ENCODE results near the gene CPT1B. TPM values are rescaled to one million over a fixed set of nuclear protein-coding genes. Genes with fewer than 3 reads are reported as not detected.
"Not testable (repeated sequence)": the region's sequence is repeated elsewhere in the genome, so short reads cannot be mapped to it uniquely, and the experiment has no call there.

The CPT1B gene
- polyA plus RNA-seq, 1 donor from 2014 or later, result 72.4 TPM

DNA sequence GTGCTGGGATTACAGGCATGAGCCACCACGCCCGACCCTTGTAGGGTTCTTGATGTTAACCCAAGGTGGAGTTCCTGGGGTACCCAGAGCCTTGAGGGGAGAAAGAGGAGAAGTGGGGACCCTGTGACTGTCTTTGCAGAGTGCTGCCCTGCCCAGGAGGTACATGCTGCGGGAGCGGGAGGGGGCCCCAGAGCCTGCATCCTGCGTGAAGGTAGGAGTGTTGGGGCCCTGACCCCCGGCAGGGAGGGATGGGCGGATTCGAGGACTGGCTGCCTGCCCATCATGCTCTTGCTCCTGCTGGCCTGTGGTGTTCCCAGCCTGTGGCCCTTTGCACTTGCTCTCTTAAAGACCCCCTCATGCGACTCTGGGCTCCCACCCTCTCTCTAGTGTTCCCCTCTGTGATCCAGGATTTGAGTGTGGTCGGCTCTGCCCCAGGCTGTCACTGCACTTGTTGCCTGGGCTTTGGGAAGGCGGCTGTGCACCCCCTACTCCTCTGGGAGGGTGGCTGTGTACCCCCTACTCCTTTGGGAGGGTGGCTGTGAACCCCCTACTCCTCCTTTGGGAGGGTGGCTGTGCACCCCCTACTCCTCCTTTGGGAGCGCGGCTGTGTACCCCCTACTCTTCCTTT lies 57.3 kb downstream of the CPT1B start:
- H3F3A ChIP-seq (ENCODE audit: insufficient read depth, low read length, poor library complexity, severe bottlenecking), result no peaks in the 10 kb centered on the region

DNA sequence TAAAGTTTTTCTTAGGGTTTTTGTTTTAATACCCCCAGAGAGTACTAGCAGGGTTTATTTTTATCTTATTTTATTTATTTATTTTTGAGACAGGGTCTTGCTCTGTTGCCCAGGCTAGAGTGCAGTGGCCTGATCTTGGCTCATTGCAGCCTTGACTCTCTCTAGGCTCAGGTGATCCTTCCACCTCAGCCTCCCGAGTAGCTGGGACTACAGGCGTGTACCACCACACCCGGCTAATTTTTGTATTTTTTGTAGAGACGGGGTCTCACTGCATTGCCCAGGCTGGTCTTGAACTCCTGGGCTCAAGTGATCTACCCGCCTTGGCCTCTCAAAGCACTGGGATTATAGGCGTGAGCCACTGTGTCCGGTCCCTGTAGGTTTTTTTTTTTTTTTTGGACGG lies 58.0 kb downstream of the CPT1B start:
- not testable (repeated sequence) for H3K79me2 ChIP-seq (replicated peaks; ENCODE audit: insufficient read depth, low read length); H3K9me3 ChIP-seq (ENCODE audit: low read length); H3K4me3 ChIP-seq (ENCODE audit: low read length); H3K27me3 ChIP-seq (ENCODE audit: insufficient read depth, low read depth, low read length); H3K9ac ChIP-seq (ENCODE audit: low read length); H3K9me2 ChIP-seq (ENCODE audit: insufficient read depth, low read length); H4K20me1 ChIP-seq (ENCODE audit: insufficient read depth); H2AFZ ChIP-seq (ENCODE audit: low read depth, low read length); H3F3A ChIP-seq (ENCODE audit: insufficient read depth, low read length, poor library complexity, severe bottlenecking); H3K4me2 ChIP-seq (ENCODE audit: low read length); H3K36me3 ChIP-seq (ENCODE audit: insufficient read depth, low read length); H3K27ac ChIP-seq (ENCODE audit: low read length)

More for the DNA sequence above, 57.3 kb downstream of the CPT1B start:
- Histone ChIP-seq H2AFZ (ENCODE audit: low read depth, low read length) (no peak overlapping the region), H3K4me3 (ENCODE audit: low read length) (no peak overlapping the region), H3K27me3 (ENCODE audit: insufficient read depth, low read depth, low read length) (no peaks in the 10 kb centered on the region), H3K27ac (ENCODE audit: low read length) (no peak overlapping the region), H3K9ac (ENCODE audit: low read length) (no peak overlapping the region), H3K4me2 (ENCODE audit: low read length) (no peak overlapping the region), H3K9me2 (ENCODE audit: insufficient read depth, low read length) (no peaks in the 10 kb centered on the region), H4K20me1 (ENCODE audit: insufficient read depth) (no peaks in the 10 kb centered on the region), H3K79me2 (replicated peaks; ENCODE audit: insufficient read depth, low read length) (no peaks in the 10 kb centered on the region), H3K9me3 (ENCODE audit: low read length) (no peaks in the 10 kb centered on the region), H3K36me3 (ENCODE audit: insufficient read depth, low read length) (no peaks in the 10 kb centered on the region)
- TF ChIP-seq RAD21 (conservative IDR thresholded peaks at IDR 0.05) (no peak), MXI1 (conservative IDR thresholded peaks at IDR 0.05; ENCODE audit: poor library complexity, severe bottlenecking) (no peak), TAF1 (IDR thresholded peaks at IDR 0.05; ENCODE audit: low read depth) (no peak), EP300 (conservative IDR thresholded peaks at IDR 0.05; ENCODE audit: poor library complexity, severe bottlenecking) (no peak), EZH2 (IDR thresholded peaks at IDR 0.05; ENCODE audit: borderline replicate concordance, insufficient read depth, low read length, poor library complexity, severe bottlenecking) (no peak), POLR2AphosphoS5 (IDR thresholded peaks at IDR 0.05) (no peak), SMC3 (conservative IDR thresholded peaks at IDR 0.05; ENCODE audit: poor library complexity) (no peak)
- TF ChIP-seq, protein P1, sequence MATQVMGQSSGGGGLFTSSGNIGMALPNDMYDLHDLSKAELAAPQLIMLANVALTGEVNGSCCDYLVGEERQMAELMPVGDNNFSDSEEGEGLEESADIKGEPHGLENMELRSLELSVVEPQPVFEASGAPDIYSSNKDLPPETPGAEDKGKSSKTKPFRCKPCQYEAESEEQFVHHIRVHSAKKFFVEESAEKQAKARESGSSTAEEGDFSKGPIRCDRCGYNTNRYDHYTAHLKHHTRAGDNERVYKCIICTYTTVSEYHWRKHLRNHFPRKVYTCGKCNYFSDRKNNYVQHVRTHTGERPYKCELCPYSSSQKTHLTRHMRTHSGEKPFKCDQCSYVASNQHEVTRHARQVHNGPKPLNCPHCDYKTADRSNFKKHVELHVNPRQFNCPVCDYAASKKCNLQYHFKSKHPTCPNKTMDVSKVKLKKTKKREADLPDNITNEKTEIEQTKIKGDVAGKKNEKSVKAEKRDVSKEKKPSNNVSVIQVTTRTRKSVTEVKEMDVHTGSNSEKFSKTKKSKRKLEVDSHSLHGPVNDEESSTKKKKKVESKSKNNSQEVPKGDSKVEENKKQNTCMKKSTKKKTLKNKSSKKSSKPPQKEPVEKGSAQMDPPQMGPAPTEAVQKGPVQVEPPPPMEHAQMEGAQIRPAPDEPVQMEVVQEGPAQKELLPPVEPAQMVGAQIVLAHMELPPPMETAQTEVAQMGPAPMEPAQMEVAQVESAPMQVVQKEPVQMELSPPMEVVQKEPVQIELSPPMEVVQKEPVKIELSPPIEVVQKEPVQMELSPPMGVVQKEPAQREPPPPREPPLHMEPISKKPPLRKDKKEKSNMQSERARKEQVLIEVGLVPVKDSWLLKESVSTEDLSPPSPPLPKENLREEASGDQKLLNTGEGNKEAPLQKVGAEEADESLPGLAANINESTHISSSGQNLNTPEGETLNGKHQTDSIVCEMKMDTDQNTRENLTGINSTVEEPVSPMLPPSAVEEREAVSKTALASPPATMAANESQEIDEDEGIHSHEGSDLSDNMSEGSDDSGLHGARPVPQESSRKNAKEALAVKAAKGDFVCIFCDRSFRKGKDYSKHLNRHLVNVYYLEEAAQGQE (IDR thresholded peaks at IDR 0.05; ENCODE audit: borderline replicate concordance), result no peak

DNA sequence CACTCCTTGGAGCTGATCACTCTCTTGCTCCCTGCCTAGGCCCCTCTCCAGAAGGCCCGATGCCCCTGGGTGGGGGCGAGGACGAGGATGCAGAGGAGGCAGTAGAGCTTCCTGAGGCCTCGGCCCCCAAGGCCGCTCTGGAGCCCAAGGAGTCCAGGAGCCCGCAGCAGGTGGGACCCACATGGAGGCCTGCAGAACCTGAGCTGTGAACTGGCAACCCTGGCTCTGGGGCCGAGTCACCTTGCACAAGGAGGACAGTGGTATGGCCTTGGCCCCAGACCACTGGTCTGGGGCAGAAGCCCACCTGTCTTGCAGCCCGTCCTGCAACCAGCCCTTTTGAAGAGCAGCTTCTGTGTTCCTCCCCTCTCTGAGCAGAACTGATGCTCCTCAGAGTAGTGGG lies 59.1 kb downstream of the CPT1B start:
- no peaks in the 10 kb centered on the region for H3K36me3 ChIP-seq (ENCODE audit: insufficient read depth, low read length)
- TF ChIP-seq TAF1 (IDR thresholded peaks at IDR 0.05; ENCODE audit: low read depth) (no peak), EP300 (conservative IDR thresholded peaks at IDR 0.05; ENCODE audit: poor library complexity, severe bottlenecking) (no peak), RAD21 (conservative IDR thresholded peaks at IDR 0.05) (no peak), EZH2 (IDR thresholded peaks at IDR 0.05; ENCODE audit: borderline replicate concordance, insufficient read depth, low read length, poor library complexity, severe bottlenecking) (no peak), SMC3 (conservative IDR thresholded peaks at IDR 0.05; ENCODE audit: poor library complexity) (no peak), MXI1 (conservative IDR thresholded peaks at IDR 0.05; ENCODE audit: poor library complexity, severe bottlenecking) (no peak)

More for the DNA sequence above, 59.1 kb downstream of the CPT1B start:
- no peaks in the 10 kb centered on the region for H3K9me3 ChIP-seq (ENCODE audit: low read length)
- H3K27ac ChIP-seq (ENCODE audit: low read length), result no peak overlapping the region
- no peaks in the 10 kb centered on the region for H3K27me3 ChIP-seq (ENCODE audit: insufficient read depth, low read depth, low read length)
- H3K4me2 ChIP-seq (ENCODE audit: low read length), result no peak overlapping the region
- H4K20me1 ChIP-seq (ENCODE audit: insufficient read depth), result no peaks in the 10 kb centered on the region
- H3F3A ChIP-seq (ENCODE audit: insufficient read depth, low read length, poor library complexity, severe bottlenecking), result no peaks in the 10 kb centered on the region
- H2AFZ ChIP-seq (ENCODE audit: low read depth, low read length), result no peak overlapping the region
- H3K9me2 ChIP-seq (ENCODE audit: insufficient read depth, low read length), result no peaks in the 10 kb centered on the region
- H3K9ac ChIP-seq (ENCODE audit: low read length), result no peak overlapping the region
- H3K4me3 ChIP-seq (ENCODE audit: low read length), result no peak overlapping the region
- no peaks in the 10 kb centered on the region for H3K79me2 ChIP-seq (replicated peaks; ENCODE audit: insufficient read depth, low read length)

Other genes starting within 250 kb of the CPT1B start
- gene PPP6R2, start 235.1 kb downstream of the CPT1B start, polyA plus RNA-seq, result 84.6 and 85.4 TPM in 2 replicates
- 58.9 and 90.1 TPM in 2 replicates for gene SBF1, start 103.4 kb downstream of the CPT1B start, polyA plus RNA-seq
- not detected in 2 replicates for gene ADM2, start 96.9 kb downstream of the CPT1B start, polyA plus RNA-seq
- gene MIOX, start 91.6 kb downstream of the CPT1B start, polyA plus RNA-seq, result not detected in 2 replicates
- 76.5 and 85.2 TPM in 2 replicates for gene LMF2, start 70.7 kb downstream of the CPT1B start, polyA plus RNA-seq
- gene NCAPH2, start 70.2 kb downstream of the CPT1B start, polyA plus RNA-seq, result 76.8 and 81.1 TPM in 2 replicates
- gene SCO2, start 52.8 kb downstream of the CPT1B start, polyA plus RNA-seq, result 8.1 and 9.6 TPM in 2 replicates
- 0.54 and 0.87 TPM in 2 replicates for gene TYMP, start 48.4 kb downstream of the CPT1B start, polyA plus RNA-seq
- gene KLHDC7B, start 32.5 kb downstream of the CPT1B start, polyA plus RNA-seq, result not detected in 2 replicates
- not detected in 2 replicates for gene SYCE3, start 15.5 kb downstream of the CPT1B start, polyA plus RNA-seq
- gene CHKB, start 4.4 kb upstream of the CPT1B start, polyA plus RNA-seq, result 170 and 173 TPM in 2 replicates
- gene MAPK8IP2, start 22.4 kb upstream of the CPT1B start, polyA plus RNA-seq, result 48.0 and 54.5 TPM in 2 replicates
- gene ARSA, start 49.7 kb upstream of the CPT1B start, polyA plus RNA-seq, result 32.5 and 41.4 TPM in 2 replicates
- gene SHANK3, start 94.4 kb upstream of the CPT1B start, polyA plus RNA-seq, result 5.5 and 6.3 TPM in 2 replicates
- not detected in 2 replicates for gene ACR, start 159.8 kb upstream of the CPT1B start, polyA plus RNA-seq
- 26.2 and 29.1 TPM in 2 replicates for gene RABL2B, start 205.2 kb upstream of the CPT1B start, polyA plus RNA-seq

All from neural cell (in vitro differentiated cells).